ENCODE measurements around the gene POLG.

Gene POLG

DNA sequence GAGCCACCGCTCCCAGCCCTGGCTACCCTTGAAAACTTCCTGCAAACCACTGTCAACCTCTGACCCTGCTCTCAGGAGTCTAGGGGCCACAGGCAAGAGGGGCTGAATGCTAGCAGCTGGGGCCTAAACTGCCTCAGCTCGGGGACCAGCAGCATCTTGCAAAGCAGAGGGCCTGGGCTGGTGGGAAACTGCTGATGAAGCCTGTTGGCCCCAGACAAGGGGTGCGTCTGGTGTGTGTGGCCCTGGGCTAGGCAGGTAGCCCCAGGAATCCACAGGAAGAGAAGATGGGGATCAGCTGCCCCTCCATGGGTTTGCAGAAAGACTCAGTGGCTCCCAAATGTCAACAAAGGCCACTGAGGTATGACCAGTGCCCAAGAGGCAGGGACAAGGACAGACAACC lies 8.2 kb upstream of the POLG start:
- CTCF ChIA-PET, result interaction anchor here (6.2 kb wide), 1 partner anchor 16 kb away, joined by 83 read pairs; no protein-coding TSS in a partner anchor
- no peak for DNase-seq (ENCODE audit: extremely low spot score)
- TF ChIP-seq CTCF (IDR thresholded peaks at IDR 0.05; ENCODE audit: control extremely low read depth, extremely low read depth, low read depth, missing control alignments), result no peak
- POLR2A ChIA-PET, result no interaction called here

GRCh38 chr15:89341316-89342005 lies 6.8 kb upstream of the POLG start:
- DNase-seq (ENCODE audit: extremely low spot score), result no peak
- TF ChIP-seq CTCF (IDR thresholded peaks at IDR 0.05; ENCODE audit: control extremely low read depth, extremely low read depth, low read depth, missing control alignments), result no peak
- POLR2A ChIA-PET, result no interaction called here
- CTCF ChIA-PET, result interaction anchor here (1.7 to 6.2 kb wide), 2 partner anchors 17 to 90 kb away, joined by 3 to 83 read pairs; no protein-coding TSS in a partner anchor

- DNase-seq (ENCODE audit: extremely low spot score), result no peak
- POLR2A ChIA-PET, result no interaction called here
- CTCF ChIA-PET, result interaction anchor here (1.7 to 7.7 kb wide), 2 partner anchors 18 to 91 kb away, joined by 3 to 71 read pairs; no protein-coding TSS in a partner anchor
- TF ChIP-seq CTCF (IDR thresholded peaks at IDR 0.05; ENCODE audit: control extremely low read depth, extremely low read depth, low read depth, missing control alignments), result no peak
Observed at GRCh38 chr15:89340573-89340972, 5.9 kb upstream of the POLG start.

GRCh38 chr15:89338036-89338435 lies 3.4 kb upstream of the POLG start:
- ChIA-PET POLR2A (no interaction called here), CTCF (interaction anchor here (1.0 to 7.7 kb wide), 6 partner anchors 9 to 131 kb away, joined by 3 to 71 read pairs (median 3); no protein-coding TSS in a partner anchor)
- DNase-seq (ENCODE audit: extremely low spot score), result no peak
- TF ChIP-seq CTCF (IDR thresholded peaks at IDR 0.05; ENCODE audit: control extremely low read depth, extremely low read depth, low read depth, missing control alignments), result no peak

DNA sequence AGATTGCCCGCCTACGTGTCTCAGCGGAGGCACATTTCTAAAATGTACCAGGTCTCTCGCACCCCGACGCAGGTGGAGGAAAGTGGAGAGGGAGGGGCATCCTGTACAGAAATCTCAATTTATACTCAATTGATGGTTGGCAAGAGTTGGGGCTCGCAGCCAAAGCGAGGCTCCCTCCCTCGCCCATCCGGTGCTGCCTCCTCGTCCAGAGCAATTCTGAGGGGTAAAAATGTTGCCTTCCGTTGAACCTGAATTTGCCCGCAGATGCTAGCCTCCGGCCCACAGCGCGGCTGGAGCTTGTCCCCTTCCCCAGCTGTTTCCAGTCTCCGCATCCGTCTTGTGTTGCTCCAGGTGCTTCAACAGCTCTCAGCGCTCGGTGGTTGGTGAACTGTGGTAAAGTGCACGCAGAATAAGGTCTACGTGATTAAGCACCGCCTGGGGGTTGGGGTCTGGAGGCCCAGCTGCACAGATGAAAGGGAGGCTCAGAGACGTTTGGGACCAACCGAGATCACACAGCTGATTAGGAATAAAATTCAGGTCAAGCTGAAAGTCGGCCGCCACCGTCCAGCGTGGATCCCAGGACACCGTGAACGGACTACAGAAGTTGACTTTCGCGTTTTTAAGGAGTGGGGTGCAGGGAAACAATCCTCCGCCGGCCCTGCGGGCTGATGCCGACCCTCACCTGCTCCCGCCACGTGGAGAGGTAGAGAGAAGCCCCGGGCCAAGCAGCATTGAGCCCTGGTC lies 846 bp upstream of the POLG start:
- no peak for DNase-seq (ENCODE audit: extremely low spot score)
- ChIA-PET POLR2A (no interaction called here), CTCF (interaction anchor here (1.1 to 7.7 kb wide), 5 partner anchors 23 to 137 kb away, joined by 3 to 71 read pairs (median 5); no protein-coding TSS in a partner anchor)
- TF ChIP-seq CTCF (IDR thresholded peaks at IDR 0.05; ENCODE audit: control extremely low read depth, extremely low read depth, low read depth, missing control alignments), result no peak

GRCh38 chr15:89333959-89334509 lies 590 bp downstream of the POLG start:
- DNase-seq (ENCODE audit: extremely low spot score), result no peak
- no peak for TF ChIP-seq CTCF (IDR thresholded peaks at IDR 0.05; ENCODE audit: control extremely low read depth, extremely low read depth, low read depth, missing control alignments)
- POLR2A ChIA-PET, result no interaction called here
- CTCF ChIA-PET, result interaction anchor here (2.6 to 7.7 kb wide), 2 partner anchors 24 to 127 kb away, joined by 9 to 71 read pairs; no protein-coding TSS in a partner anchor

All from GM10248 (cell line).